ENCODE results near the gene CCDC122. TPM values are rescaled to one million over a fixed set of nuclear protein-coding genes. Genes with fewer than 3 reads are reported as not detected.
A peak's percentile ranks its signal among the peaks of the same experiment; 100 is the strongest.
"Not testable (repeated sequence)": the region's sequence is repeated elsewhere in the genome, so short reads cannot be mapped to it uniquely, and the experiment has no call there.

CCDC122 gene
- total RNA-seq, 1 donor from 2014 or later = 6.2 TPM

DNA sequence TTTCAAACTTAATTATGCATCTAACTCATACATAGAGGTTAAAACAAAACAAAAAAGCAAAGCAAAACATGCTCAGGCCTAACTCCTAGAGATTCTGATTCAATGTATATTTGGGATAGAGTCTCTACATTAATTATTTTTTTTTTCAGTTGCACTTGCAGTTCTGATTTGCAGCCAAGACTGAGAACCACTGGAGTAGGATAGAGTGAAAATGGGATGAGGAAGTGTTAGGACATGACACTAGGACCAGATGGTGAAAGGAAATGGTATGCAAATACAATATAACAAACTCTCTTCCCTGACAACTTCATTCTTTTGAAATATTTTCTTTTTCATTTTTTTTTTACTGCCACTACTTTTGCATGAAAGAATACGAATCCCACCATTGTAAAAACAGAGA is 1.8 kb downstream of the CCDC122 start:
- DNase-seq (ENCODE audit: extremely low read depth, low read depth, low spot score) = no peak

DNA sequence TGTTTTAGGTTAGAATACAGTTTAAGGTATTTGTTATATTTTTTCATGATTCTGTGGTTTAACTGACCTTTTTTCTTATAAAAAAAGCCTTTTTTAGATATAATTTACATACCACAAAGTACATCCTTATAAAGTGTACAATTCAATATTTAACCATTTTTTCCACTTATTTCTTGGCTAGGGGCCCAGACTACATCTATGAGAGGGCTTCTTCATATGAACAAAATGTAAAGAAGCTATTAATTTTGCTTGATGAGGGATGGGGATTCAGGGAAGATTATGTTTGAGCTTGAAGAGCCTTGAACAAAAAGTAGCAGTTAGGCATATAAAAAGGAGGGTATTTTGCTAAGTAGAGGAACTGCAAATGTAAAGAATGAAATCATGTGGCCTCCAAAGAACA is 2.2 kb downstream of the CCDC122 start:
- no peak for DNase-seq (ENCODE audit: extremely low read depth, low read depth, low spot score)

DNA sequence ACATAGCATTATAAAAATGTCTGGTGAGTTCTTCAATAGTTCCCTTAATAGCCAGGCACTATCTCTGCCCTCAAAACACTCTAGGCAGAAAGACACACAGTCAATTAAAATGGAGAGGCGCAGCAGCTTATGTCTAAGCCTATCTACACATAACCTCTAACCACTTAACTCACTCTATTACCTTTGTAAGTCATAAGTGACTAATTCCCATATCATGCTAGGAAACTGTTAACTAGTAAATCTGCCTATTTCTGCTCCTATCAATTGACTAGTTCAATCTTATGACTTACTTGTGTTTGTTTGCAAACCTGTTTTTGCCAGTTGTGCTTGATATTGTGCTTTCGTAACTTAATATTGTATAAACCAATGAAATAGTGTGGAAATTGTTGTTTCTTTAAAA is 3.2 kb downstream of the CCDC122 start:
- no peak for DNase-seq (ENCODE audit: extremely low read depth, low read depth, low spot score)

DNA sequence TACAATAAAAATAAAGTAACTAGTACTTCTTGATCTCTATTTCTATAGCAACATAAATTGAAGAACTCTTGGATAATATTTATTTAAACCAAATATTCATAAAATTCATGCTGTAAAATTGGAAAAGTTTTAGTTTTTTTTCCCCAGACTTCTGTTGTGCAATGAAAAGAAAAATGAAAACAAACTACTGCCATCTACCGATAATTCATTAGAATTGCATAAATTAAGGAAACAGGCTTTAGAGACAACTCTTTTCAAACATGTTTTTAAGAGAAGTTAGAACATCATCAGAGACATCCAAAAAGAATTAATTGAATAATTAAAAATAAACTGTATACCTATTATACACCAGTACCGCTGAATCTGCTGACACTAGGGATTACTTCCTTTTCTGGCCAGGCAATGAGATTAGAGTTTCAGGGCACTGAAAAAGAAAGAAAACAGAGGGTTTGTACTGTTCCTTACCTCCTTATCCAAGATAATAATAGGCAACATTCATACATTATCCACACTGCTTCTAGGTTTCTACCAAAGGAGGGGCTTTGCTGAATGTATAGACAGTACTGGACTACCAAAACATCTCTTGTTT is 4.9 kb downstream of the CCDC122 start:
- DNase-seq (ENCODE audit: extremely low read depth, low read depth, low spot score) = no peak

DNA sequence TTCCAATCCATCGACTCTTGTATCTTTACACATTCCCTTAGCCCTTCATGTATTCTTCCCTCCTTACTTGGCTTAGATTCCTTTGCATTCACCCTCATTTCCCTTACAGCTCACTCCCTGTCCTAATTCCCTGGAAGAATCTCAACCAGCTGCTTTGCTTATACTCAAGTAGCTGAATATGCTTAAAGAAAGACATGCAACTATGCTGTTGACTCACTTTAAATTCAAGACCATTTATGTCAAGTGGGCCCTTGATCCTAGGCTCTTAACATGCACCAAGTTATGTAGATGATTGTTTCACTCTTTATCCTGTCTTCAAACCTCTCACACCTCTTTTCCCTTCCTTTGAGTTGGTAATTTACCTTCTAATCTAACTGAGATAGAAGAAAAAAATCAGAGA is 7.4 kb downstream of the CCDC122 start:
- no peak for DNase-seq (ENCODE audit: extremely low read depth, low read depth, low spot score)

DNA sequence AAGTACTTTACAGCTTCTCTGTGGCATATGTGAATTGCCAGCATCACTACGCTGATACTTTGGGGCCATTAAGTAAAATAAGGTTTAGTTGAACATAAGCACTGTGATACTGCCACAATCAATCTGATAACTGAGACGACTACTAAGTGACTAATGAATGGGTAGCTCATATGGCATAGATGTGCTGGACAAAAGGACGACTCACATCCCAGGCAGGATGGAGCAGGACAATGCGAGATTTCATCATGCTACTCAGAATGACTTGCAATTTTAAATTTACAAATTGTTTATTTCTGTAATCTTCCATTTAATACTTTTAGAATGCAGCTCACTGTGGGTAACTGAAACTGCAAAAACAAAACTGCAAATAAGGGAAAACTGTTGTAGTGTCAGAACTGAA is 13.6 kb downstream of the CCDC122 start:
- DNase-seq (ENCODE audit: extremely low read depth, low read depth, low spot score) = no peak

DNA sequence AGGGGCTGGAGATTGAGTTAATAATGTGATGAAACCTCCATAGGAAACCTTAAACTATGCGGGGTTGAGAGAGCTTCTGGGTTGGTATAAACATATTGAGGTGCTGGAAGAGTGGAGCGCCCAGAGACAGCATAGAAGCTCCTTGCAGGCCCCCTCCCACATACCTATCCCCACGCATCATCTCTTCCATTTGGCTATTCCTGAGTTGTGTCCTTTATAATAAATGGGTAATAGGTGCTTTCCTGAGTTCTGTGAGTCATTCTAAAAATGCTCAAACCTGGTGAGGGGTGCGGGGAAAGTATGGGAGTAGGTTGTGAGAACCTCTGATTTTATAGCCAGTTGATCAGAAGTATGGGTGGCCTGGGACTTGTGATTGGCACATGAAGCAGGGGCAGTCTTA is 14.6 kb downstream of the CCDC122 start:
- no peak for DNase-seq (ENCODE audit: extremely low read depth, low read depth, low spot score)

DNA sequence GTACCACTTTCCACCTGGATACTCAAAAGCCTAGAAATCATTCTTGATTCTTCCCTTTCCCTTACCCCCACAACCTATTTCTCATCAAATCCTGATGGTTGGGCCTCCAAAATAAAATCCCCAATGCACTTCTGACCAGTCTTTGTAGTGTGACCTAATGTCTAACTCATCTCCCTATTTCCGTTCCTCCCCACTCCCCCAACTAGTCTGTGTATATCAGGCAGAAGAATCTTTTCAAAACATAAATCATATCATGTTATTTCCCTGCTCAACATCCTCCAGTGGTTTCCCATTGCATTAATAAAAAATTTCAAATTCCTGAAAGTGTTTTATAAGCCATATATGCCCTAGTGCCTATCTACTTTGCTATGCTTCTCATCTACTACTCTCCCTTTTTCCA is 17.7 kb downstream of the CCDC122 start:
- no peak for DNase-seq (ENCODE audit: extremely low read depth, low read depth, low spot score)

DNA sequence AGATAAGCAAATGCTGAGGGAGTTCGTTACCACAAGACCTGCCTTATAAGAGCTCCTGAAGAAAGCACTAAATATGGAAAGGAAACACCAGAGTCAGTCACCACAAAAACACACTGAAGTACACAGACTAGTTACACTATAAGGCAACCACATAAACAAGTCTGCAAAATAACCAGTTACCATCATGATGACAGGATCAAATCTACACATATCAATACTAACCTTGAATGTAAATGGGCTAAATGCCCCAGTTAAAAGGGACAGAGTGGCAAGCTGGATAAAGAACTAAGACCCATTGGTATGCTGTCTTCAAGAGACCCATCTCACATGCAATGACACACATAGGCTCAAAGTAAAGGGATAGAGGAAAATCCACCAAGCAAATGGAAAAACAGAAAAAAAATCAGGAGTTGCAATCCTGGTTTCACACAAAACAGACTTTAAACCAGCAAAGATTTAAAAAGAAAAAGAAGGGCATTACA is 26.6 kb downstream of the CCDC122 start:
- DNase-seq (ENCODE audit: extremely low read depth, low read depth, low spot score) = no peak

DNA sequence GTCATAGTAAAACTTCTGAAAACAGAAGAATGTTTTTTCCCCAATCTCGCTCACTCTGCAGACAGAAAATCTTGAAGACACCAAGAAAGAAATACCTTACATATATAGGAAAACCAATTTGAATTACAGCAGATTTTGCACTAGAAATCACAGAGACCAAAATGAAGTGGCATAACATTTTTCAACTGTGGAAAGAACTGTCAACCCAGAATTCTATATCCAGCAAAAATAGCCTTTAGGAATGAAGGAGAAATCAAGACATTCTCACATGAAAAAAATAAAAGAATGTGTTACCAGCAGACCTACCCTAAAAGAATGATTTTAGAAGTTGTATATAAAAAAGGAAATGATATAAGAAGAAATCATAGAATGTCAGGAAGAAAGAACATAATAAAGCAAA is 28.7 kb downstream of the CCDC122 start:
- no peak for DNase-seq (ENCODE audit: extremely low read depth, low read depth, low spot score)

DNA sequence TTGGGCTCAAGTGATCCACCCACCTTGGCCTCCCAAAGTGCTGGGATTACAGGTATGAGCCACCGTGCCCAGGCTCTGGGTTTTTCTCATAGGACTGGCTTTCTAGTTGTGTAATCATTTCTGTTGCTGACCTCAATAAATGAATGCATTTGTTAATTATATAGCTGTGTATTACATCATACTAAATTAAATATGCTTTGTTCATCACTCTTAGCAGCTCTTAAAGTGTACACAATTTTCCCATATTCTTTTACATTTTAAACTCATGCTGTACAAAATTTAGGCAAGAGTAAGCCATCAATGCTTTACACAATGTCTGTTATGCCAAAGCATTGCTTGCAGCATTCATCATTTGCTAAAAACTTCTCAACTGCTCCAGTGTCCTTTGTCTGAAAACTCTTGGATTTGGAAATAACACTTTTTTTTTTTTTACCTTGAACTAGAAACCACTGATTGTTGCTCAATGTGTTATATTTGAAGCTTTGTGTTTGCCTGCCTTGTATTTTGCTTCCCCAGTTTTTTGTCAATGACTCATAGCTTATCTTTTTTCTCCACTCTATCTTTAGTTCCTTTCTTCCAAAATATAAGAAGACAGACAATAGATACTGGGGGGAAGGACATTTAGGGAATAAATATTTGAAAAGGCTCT is 31.4 kb downstream of the CCDC122 start:
- peak; percentile 29 for DNase-seq (ENCODE audit: extremely low read depth, low read depth, low spot score)

DNA sequence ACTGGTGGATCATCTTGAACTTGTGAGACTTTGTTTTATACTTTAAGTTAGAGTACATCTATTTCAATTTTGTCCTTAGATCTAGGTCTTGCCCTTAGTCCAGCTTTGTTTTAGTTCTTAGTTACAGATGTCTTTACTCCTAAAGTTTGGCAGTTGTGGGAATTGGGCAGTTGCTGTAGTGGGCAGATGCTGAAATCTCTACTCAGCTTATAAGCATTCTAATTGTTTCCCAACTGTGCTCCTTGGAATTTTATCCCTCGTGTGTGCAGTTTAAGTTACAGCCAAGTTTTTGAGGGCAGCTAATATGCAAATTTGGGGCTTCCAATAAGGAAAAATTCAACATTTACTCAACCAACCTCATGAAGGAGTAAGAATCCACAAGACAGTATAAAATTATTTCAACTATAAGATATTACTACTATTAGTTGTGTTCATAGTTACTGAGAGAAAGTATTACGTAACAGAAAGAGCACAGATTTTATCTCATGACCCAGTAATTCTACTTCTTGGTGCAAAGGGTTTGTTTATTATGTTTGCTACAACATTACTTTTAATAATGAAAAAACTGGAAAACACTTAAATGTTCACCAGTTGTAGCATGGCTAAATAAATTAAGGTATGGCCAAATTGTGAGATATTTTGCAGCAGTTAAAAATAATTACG is 32.9 kb downstream of the CCDC122 start:
- no peak for DNase-seq (ENCODE audit: extremely low read depth, low read depth, low spot score)

DNA sequence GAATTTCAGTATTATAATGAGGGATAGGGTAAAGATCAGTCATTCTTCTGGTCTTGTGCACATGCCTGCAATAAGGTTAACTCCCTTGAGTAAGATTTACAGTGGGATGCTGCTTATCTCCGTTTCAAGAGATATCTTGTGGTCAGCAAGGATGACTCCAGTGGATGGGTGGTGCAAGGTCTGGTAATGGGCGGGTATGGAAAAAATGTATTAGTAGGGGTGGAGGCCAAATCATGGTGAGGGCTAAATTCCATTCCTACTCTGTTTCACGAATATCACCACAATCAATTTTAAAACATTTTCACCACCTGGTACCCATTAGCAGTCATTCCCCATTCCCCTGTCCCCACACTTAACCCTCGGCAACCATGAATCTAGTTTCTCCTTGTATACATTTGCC is 40.6 kb downstream of the CCDC122 start:
- DNase-seq (ENCODE audit: extremely low read depth, low read depth, low spot score) = no peak

DNA sequence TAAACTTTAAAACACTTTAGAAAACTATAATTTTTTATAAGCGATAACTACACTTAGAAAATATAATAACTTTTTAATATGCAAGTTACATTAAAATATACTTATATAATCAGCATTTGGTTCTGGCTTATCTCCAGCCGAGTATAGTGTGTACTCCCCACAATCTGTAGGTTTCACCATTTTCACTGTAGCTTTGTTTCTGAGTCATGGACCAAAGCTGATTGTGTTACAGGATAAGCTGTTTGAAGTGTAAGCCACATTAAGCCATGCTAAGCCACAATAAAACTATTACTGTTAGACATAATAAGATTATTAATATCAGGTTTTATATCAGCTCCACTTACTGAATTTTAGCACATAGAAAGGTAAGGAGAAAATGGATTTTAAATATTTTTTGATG is 43.8 kb downstream of the CCDC122 start:
- no peak for DNase-seq (ENCODE audit: extremely low read depth, low read depth, low spot score)

DNA sequence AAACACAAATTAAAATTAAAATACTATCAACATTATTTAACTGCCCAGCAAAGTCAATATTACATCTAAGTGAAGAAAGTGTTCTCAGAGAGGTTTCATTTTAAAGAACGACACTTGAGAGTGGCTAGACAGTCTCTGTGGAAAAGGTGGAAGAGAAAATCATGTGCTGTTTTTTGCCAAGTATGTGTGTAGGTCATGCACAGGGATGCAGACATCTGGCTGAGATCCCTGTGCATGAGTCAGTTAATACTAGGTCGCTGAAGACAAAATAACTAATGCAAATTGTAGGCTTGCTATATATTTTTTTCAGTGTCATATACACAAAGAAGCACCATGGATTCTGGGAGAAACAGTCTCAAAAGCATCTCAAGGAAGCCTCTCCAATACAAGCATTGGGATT is 48.5 kb downstream of the CCDC122 start:
- no peak for DNase-seq (ENCODE audit: extremely low read depth, low read depth, low spot score)

DNA sequence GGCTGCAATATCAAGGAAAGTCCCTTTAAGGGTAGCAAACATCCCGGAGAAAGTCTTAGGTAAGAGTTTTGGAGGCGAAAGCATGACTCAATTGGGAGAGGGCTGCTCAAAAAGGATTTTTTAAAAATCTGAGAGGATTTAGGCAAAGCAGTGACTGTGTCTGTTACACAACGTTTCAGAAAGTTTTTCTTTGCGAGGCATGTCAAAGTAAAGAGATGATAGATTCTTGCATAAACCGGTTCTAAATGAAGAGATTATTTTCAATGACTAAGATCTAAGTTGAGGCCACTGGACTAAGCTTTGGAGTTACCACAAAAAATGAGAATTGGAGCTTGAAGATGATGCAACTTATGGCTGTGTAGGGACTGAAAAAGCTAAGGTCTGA is 49.1 kb downstream of the CCDC122 start:
- no peak for DNase-seq (ENCODE audit: extremely low read depth, low read depth, low spot score)

DNA sequence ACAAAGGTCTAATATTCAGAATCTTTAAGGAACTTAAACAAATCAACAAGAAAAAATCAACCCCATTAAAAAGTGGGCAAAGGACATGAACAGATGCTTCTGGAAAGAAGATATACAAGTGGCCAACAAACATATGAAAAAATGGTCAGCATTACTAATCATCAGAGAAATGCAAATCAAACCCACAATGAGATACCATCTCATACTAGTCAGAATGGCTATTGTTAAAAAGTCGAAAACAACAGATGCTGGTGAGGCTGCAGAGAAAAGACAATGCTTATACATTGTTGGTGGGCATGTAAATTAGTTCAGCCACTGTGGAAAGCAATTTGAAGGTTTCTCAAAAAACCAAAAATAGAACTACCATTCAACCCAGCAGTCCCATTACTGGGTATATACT is 54.9 kb downstream of the CCDC122 start:
- not testable (repeated sequence) for DNase-seq (ENCODE audit: extremely low read depth, low read depth, low spot score)

DNA sequence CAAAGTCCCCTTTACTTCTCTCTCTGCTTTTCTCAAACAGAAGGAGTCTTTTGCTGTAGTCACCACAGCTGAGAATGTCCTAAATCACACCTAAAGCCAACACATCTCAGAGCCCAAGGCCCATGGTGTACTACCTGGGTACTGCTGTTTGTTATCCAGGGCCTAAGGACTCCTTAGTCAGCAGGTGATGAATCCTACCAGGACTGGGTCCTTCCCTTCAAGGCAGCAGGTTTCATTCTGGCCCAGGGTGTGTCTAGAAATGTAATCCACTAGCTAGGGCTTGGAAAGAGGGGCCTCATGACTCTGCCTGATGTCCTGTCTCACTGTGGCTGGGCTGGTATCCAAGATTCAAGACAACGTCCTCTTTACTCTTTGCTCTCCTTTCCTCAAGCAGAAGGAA is 56.6 kb downstream of the CCDC122 start:
- DNase-seq (ENCODE audit: extremely low read depth, low read depth, low spot score) = no peak

DNA sequence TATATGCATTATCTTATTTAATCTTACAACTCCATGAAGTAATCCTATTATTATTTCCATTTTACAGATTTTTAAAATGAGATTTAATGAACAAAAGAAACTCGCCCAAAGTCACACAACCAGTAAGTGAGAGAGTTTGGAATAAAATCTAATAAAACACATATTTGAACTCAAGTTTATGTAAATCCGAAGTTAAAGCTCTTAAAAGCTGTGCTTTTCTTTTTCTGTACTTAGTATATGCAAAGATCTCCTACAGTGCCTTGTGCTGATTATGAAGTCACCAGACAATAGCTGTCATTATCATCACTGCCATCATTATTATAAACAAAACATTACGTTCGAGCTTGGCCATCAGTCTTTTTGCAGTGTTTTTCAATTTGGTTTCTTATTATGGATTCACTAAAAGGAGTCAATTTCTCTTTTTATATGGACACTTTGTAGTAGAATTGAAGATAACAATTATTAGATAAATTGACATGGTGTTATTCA is 63.1 kb downstream of the CCDC122 start:
- no peak for DNase-seq (ENCODE audit: extremely low read depth, low read depth, low spot score)

DNA sequence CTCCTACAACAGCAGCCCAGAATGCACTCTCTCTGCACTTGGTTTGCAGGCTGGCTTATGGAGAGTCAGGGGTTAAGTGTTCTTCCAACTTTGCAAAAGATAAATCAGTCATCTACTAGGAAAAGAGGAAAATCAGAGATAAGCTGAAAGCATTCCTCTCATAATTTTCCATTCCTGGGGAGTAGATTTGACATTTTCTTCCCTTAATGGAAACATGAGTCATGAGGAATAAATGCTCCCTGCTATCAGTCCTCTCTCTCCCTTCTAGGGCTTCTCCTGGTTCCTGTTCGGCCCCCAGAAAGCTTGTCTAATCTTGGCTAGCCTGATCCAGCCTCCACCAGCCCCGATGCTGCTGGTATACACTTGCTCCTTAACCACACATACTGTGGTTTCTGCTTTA is 64.3 kb downstream of the CCDC122 start:
- no peak for DNase-seq (ENCODE audit: extremely low read depth, low read depth, low spot score)

DNA sequence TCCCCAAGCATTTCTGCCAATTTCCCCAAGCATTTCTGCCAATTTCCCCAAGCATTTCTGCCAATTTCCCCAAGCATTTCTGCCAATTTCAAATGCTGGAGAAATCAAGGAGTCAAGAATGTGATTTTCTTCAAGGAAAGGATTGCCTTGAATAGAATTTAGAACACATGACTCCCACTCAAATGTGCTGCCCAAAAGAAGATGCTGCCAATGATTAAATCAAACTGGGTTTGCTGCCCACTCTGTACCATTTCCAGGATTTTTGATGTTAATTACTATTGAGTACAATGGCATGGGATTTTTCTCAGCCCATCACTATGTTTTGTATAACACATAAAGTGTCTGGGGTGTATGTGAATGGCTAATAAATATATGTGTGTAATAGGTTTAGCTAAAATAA is 70.9 kb downstream of the CCDC122 start:
- DNase-seq (ENCODE audit: extremely low read depth, low read depth, low spot score) = no peak

DNA sequence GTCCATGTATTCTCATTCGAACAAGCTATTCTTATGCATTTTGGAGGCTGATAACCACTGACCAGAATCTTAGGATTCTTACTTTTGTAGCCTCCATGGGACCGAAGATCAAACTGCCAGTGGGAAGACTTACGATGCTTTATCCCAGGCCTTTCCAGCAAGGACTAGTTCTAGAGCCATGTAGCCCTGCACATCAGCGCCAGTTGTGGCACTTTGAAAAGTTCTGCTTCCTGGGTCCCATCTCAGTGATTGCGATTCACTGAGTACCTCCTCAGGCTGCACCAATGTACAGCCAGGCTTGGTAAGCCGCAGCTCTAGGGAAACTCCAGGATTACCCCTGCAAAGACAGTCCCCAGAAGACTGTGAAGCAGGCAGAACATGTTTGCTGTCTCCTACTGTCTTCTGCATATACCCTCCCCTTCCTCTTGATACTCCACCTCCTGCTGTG is 73.8 kb downstream of the CCDC122 start:
- no peak for DNase-seq (ENCODE audit: extremely low read depth, low read depth, low spot score)

Data from glomerular endothelial cell (primary cell).